Measurements from ENCODE around the gene ATR. TPM values are rescaled to one million over a fixed set of nuclear protein-coding genes. Genes with fewer than 3 reads are reported as not detected.
"Not testable (repeated sequence)": the region's sequence is repeated elsewhere in the genome, so short reads cannot be mapped to it uniquely, and the experiment has no call there.

The ATR gene
- total and polyA plus RNA-seq, 4 donors = 3.1 to 30.0 (median 14.8) TPM

DNA sequence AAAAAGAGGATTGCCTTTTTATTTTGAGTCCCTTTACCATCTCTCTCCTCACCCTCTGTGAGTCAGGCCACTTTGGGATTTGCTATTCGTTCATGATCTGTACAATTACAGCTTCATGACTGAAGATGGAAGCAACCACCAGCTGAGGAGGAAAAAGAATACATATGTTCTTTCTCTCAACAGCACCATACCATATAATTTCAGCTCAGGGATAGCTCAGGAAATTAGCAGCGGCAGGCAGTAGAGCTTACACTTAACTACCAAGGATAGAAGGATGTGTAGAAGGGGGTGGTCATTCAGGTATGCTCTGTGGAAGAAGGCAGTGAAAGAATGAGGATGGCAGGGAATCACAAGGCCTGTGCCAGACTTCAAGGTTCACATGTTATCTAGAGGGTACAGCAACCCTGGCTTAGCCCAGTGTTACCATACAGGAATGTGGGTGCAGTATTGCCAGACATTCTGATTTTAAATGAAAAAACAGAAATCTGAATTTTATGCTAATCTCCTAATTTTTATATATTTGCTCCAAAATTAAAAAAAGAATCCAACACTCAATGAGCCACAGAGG lies 35.6 kb upstream of the ATR start:
- ATAC-seq (ENCODE audit: low FRiP score) (no peak), DNase-seq (no peak)
- H3K9me3 ChIP-seq (ENCODE audit: control insufficient read depth, low read length) = no peaks in the 10 kb centered on the region
- no peaks in the 10 kb centered on the region for H3K27me3 ChIP-seq (ENCODE audit: control insufficient read depth in 1 of 2, insufficient read depth in 2 of 2, low read length in 1 of 2)
- H3K4me1 ChIP-seq (ENCODE audit: control insufficient read depth in 1 of 2, insufficient read depth in 2 of 2, low read length in 2 of 2) = no peaks in the 10 kb centered on the region
- no peaks in the 10 kb centered on the region for H3K36me3 ChIP-seq (ENCODE audit: control insufficient read depth in 1 of 2, insufficient read depth in 2 of 2, low read length in 1 of 2)
- intact Hi-C loops (cut with DNase I) = no loop called here
- no peak overlapping the region for H3K4me3 ChIP-seq (ENCODE audit: low read length in 2 of 2)
- 76 to 88% methylated on average over 2 of the region's 2 CpGs for WGBS, 2 donors
- no peak overlapping the region for H3K27ac ChIP-seq (ENCODE audit: low read depth in 1 of 2, low read length in 2 of 2)

DNA sequence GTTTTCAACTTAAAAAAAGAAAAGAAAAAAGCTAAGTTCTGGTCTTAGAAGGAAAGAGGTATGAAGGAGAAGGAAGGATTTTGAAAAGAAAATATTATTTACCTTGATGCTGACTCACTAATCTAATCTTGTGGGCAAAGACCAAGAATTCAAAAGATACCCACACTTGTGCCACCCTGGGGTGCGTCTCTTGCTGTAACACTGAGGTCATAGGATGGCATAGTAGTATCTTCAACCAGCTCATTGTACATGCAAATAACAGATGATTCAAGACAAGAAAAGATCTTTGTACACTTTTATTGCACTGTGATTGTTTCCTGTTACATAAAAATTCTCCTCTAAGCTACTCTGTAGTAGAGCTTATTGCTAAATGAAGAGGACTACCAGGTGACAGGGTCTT lies 35.0 kb upstream of the ATR start:
- no peak for DNase-seq
- Histone ChIP-seq H3K4me3 (ENCODE audit: low read length in 2 of 2) (no peak overlapping the region), H3K27me3 (ENCODE audit: control insufficient read depth in 1 of 2, insufficient read depth in 2 of 2, low read length in 1 of 2) (no peaks in the 10 kb centered on the region), H3K27ac (ENCODE audit: low read depth in 1 of 2, low read length in 2 of 2) (no peak overlapping the region), H3K9me3 (ENCODE audit: control insufficient read depth, low read length) (no peaks in the 10 kb centered on the region), H3K36me3 (ENCODE audit: control insufficient read depth in 1 of 2, insufficient read depth in 2 of 2, low read length in 1 of 2) (no peaks in the 10 kb centered on the region), H3K4me1 (ENCODE audit: control insufficient read depth in 1 of 2, insufficient read depth in 2 of 2, low read length in 2 of 2) (no peaks in the 10 kb centered on the region)
- intact Hi-C loops (cut with DNase I) = no loop called here
- WGBS, 2 donors = 80 to 85% methylated on average over 1 of the region's 1 CpG
- no peak for ATAC-seq (ENCODE audit: low FRiP score)

DNA sequence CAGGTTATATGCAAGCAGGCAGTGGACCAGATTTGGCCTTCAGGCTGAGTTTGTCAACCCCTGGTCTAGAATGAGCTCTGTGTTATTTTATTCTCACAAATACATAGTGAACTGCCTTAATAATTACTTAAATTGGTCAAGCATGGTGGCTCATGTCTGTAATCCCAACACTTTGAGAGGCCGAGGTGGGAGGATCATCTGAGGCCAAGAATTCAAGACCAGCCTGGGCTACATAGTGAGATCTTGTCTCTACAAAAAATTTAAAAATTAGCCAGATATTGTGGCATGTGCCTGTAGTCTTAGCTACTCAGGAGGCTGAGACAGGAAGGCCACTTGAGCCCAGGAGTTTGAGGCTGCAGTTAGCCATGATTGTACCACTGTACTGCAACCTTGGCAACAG lies 32.7 kb upstream of the ATR start:
- H3K36me3 ChIP-seq (ENCODE audit: control insufficient read depth in 1 of 2, insufficient read depth in 2 of 2, low read length in 1 of 2) = no peaks in the 10 kb centered on the region
- no peak overlapping the region for H3K4me3 ChIP-seq (ENCODE audit: low read length in 2 of 2)
- no peaks in the 10 kb centered on the region for H3K27me3 ChIP-seq (ENCODE audit: control insufficient read depth in 1 of 2, insufficient read depth in 2 of 2, low read length in 1 of 2)
- H3K9me3 ChIP-seq (ENCODE audit: control insufficient read depth, low read length) = no peaks in the 10 kb centered on the region
- no peaks in the 10 kb centered on the region for H3K4me1 ChIP-seq (ENCODE audit: control insufficient read depth in 1 of 2, insufficient read depth in 2 of 2, low read length in 2 of 2)
- intact Hi-C loops (cut with DNase I) = no loop called here
- no peak overlapping the region for H3K27ac ChIP-seq (ENCODE audit: low read depth in 1 of 2, low read length in 2 of 2)
- DNase-seq = no peak
- WGBS, 2 donors = 93 to 97% methylated on average over 1 of the region's 1 CpG
- no peak for ATAC-seq (ENCODE audit: low FRiP score)

DNA sequence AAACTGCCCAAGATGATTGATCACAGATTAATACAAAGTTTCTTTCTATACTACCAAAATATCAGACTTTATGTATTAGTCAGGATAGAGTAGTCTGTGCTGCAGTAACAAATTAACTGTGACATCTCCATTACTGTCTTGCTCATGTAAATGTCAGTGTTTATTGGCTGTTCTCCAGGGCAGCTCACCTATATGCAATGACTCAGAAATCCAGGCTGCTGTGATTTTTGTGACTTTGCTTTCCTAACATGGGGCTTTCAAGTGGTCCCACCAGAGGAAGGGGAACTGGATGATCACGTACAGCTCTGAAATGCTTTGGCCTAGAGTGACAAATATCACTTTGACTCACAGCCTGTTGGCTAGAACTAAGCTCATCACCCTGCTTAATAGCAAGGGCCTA lies 30.6 kb upstream of the ATR start:
- DNase-seq (no peak), ATAC-seq (ENCODE audit: low FRiP score) (no peak)
- 76 to 84% methylated on average over 1 of the region's 1 CpG for WGBS, 2 donors
- no peaks in the 10 kb centered on the region for H3K27me3 ChIP-seq (ENCODE audit: control insufficient read depth in 1 of 2, insufficient read depth in 2 of 2, low read length in 1 of 2)
- H3K9me3 ChIP-seq (ENCODE audit: control insufficient read depth, low read length) = no peaks in the 10 kb centered on the region
- H3K4me3 ChIP-seq (ENCODE audit: low read length in 2 of 2) = no peak overlapping the region
- H3K4me1 ChIP-seq (ENCODE audit: control insufficient read depth in 1 of 2, insufficient read depth in 2 of 2, low read length in 2 of 2) = no peaks in the 10 kb centered on the region
- H3K36me3 ChIP-seq (ENCODE audit: control insufficient read depth in 1 of 2, insufficient read depth in 2 of 2, low read length in 1 of 2) = no peaks in the 10 kb centered on the region
- intact Hi-C loops (cut with DNase I) = no loop called here
- no peak overlapping the region for H3K27ac ChIP-seq (ENCODE audit: low read depth in 1 of 2, low read length in 2 of 2)

DNA sequence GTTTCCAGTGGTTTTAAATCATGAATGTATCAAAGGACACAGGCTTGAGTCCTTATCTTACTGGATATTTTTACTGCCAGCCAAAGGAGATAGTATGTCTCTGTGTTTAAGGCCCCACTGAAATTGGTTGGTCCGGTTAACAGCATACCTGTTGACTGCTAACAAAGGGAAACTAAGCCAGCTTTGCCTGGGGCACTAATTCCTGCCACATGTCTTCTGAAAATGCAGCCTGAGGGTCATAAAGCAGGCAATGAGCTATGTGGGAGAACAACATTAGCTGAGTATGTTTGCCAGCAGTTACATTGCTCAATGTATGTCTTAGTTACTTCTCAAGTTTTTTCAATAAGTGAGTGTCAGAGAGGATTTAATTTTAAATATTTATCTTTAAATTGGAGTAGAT lies 30.1 kb upstream of the ATR start:
- no peaks in the 10 kb centered on the region for H3K36me3 ChIP-seq (ENCODE audit: control insufficient read depth in 1 of 2, insufficient read depth in 2 of 2, low read length in 1 of 2)
- ATAC-seq (ENCODE audit: low FRiP score) = no peak
- H3K4me1 ChIP-seq (ENCODE audit: control insufficient read depth in 1 of 2, insufficient read depth in 2 of 2, low read length in 2 of 2) = no peaks in the 10 kb centered on the region
- no peak overlapping the region for H3K4me3 ChIP-seq (ENCODE audit: low read length in 2 of 2)
- no peak overlapping the region for H3K27ac ChIP-seq (ENCODE audit: low read depth in 1 of 2, low read length in 2 of 2)
- WGBS, 2 donors = 87 to 93% methylated on average over 1 of the region's 1 CpG
- intact Hi-C loops (cut with DNase I) = no loop called here
- no peaks in the 10 kb centered on the region for H3K9me3 ChIP-seq (ENCODE audit: control insufficient read depth, low read length)
- H3K27me3 ChIP-seq (ENCODE audit: control insufficient read depth in 1 of 2, insufficient read depth in 2 of 2, low read length in 1 of 2) = no peaks in the 10 kb centered on the region
- no peak for DNase-seq

DNA sequence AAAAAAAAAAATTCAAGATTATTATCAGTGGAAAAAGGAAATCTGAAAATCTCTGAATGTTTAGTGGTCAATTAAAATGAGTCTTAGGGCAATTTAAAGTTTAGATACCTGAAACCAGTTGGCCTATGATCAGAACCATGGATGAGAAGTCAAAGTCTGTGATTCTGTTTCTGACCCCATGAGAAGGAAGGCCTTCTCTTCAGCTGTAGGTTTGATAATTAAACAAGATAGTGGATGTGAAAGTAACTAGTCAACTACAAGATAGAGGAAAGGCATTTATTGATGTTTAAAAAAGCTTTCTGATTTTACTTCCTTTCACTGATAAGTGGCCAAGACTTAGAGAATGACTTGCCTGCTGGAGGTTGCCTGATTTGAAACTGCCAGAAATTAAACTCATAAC lies 26.4 kb upstream of the ATR start:
- Histone ChIP-seq H3K27me3 (ENCODE audit: control insufficient read depth in 1 of 2, insufficient read depth in 2 of 2, low read length in 1 of 2) (no peaks in the 10 kb centered on the region), H3K27ac (ENCODE audit: low read depth in 1 of 2, low read length in 2 of 2) (no peak overlapping the region), H3K9me3 (ENCODE audit: control insufficient read depth, low read length) (no peaks in the 10 kb centered on the region), H3K4me1 (ENCODE audit: control insufficient read depth in 1 of 2, insufficient read depth in 2 of 2, low read length in 2 of 2) (no peaks in the 10 kb centered on the region), H3K36me3 (ENCODE audit: control insufficient read depth in 1 of 2, insufficient read depth in 2 of 2, low read length in 1 of 2) (no peaks in the 10 kb centered on the region), H3K4me3 (ENCODE audit: low read length in 2 of 2) (no peak overlapping the region)
- intact Hi-C loops (cut with DNase I) = no loop called here
- DNase-seq (no peak), ATAC-seq (ENCODE audit: low FRiP score) (no peak)

DNA sequence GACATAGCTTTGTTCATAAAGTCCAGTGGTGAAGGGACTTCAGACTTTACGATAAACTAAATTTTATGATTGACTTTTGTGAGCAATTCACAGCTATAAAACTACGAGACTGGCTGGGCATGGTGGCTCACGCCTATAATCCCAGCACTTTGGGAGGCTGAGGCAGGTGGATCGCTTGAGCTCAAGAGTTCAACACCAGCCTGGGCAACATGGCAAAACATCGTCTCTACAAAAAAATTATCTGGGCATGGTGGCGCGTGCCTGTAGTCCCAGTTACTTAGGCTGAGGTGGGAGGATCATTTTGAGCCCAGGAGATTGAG lies 24.8 kb upstream of the ATR start:
- H3K4me3 ChIP-seq (ENCODE audit: low read length in 2 of 2); H3K4me1 ChIP-seq (ENCODE audit: control insufficient read depth in 1 of 2, insufficient read depth in 2 of 2, low read length in 2 of 2); H3K27me3 ChIP-seq (ENCODE audit: control insufficient read depth in 1 of 2, insufficient read depth in 2 of 2, low read length in 1 of 2); DNase-seq; H3K27ac ChIP-seq (ENCODE audit: low read depth in 1 of 2, low read length in 2 of 2); ATAC-seq (ENCODE audit: low FRiP score); intact Hi-C loops (cut with DNase I); H3K36me3 ChIP-seq (ENCODE audit: control insufficient read depth in 1 of 2, insufficient read depth in 2 of 2, low read length in 1 of 2); H3K9me3 ChIP-seq (ENCODE audit: control insufficient read depth, low read length): not testable (repeated sequence)
- WGBS, 2 donors = 91 to 95% methylated on average over 7 of the region's 7 CpGs

DNA sequence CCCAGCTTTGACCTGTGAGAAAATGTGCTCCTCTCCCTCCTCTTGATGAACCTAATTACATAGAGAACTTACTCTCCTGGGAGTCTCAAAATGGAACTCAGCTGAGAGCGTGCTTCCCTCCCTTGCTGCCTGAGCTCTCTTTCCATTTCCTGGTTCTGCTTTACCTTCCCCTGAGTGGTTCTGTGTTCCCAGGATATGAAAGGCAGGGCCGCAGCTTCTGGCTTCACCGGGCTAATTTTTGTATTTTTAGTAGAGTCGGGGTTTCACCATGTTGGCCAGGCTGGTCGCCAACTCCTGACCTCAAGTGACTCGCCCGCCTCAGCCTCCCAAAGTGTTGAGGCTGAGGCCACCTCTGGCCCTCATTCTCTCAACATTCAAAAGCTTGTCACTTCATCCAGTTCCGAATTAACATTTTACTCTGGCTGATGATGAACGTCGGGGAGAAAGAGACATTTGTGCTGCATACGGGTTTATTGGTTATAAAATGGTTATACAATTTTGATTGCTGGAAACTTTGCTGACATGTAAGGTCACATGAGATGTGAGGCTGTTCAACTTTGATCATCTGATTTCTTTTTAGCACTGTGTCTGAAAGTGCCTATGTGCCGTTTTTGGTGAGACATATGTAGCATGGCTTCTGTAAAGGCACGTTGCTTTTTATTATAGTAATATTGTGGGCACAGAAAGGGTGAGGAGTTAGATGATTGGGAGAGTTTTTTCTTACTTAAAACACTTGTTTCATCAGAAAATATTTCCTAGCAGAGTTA lies 24.3 kb upstream of the ATR start:
- H3K27me3 ChIP-seq (ENCODE audit: control insufficient read depth in 1 of 2, insufficient read depth in 2 of 2, low read length in 1 of 2) = no peaks in the 10 kb centered on the region
- WGBS, 2 donors = 88 to 92% methylated on average over 13 of the region's 13 CpGs
- no peak for DNase-seq

DNA sequence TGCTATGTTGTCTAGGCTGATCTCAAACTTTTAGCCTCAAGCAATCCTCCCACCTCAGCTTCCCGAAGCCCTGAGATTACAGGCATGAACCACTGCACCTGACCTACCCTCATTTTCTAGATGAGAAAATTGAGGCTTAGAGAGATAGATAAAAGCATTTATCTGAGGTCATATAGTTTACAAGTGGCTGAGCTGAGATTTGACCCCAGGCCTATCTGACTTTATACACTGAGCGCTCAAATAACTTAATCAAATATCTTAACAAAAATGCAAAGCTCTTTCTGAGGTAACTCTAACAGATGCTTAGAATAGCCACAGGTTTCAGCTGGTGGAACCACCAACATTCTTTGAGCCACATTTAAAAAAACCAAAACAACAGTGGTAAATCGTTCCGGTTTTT lies 23.2 kb upstream of the ATR start:
- H3K27ac ChIP-seq (ENCODE audit: low read depth in 1 of 2, low read length in 2 of 2) = no peak overlapping the region
- H3K36me3 ChIP-seq (ENCODE audit: control insufficient read depth in 1 of 2, insufficient read depth in 2 of 2, low read length in 1 of 2) = no peaks in the 10 kb centered on the region
- H3K4me1 ChIP-seq (ENCODE audit: control insufficient read depth in 1 of 2, insufficient read depth in 2 of 2, low read length in 2 of 2) = no peaks in the 10 kb centered on the region
- no peak for ATAC-seq (ENCODE audit: low FRiP score)
- no peaks in the 10 kb centered on the region for H3K27me3 ChIP-seq (ENCODE audit: control insufficient read depth in 1 of 2, insufficient read depth in 2 of 2, low read length in 1 of 2)
- intact Hi-C loops (cut with DNase I) = no loop called here
- H3K4me3 ChIP-seq (ENCODE audit: low read length in 2 of 2) = no peak overlapping the region
- no peak for DNase-seq
- no peaks in the 10 kb centered on the region for H3K9me3 ChIP-seq (ENCODE audit: control insufficient read depth, low read length)
- WGBS, 2 donors = 79 to 81% methylated on average over 4 of the region's 4 CpGs

More for the DNA sequence above, 24.3 kb upstream of the ATR start:
- no peaks in the 10 kb centered on the region for H3K36me3 ChIP-seq (ENCODE audit: control insufficient read depth in 1 of 2, insufficient read depth in 2 of 2, low read length in 1 of 2)
- no peaks in the 10 kb centered on the region for H3K9me3 ChIP-seq (ENCODE audit: control insufficient read depth, low read length)
- intact Hi-C loops (cut with DNase I) = no loop called here
- H3K4me1 ChIP-seq (ENCODE audit: control insufficient read depth in 1 of 2, insufficient read depth in 2 of 2, low read length in 2 of 2) = no peaks in the 10 kb centered on the region
- no peak overlapping the region for H3K27ac ChIP-seq (ENCODE audit: low read depth in 1 of 2, low read length in 2 of 2)
- no peak for ATAC-seq (ENCODE audit: low FRiP score)
- no peak overlapping the region for H3K4me3 ChIP-seq (ENCODE audit: low read length in 2 of 2)

All from aorta (tissue), 5 donors.